Activated gamma-delta T cell treated with Interleukin-2 at 50 U/mL for 16 hours (primary cell): ENCODE measurements around the gene CD164L2.

Experiments used
- DNase-seq: peaks from one replicate; pipeline ENCODE4 v3.0.0-alpha.2; 2020

CD164L2 gene

DNA sequence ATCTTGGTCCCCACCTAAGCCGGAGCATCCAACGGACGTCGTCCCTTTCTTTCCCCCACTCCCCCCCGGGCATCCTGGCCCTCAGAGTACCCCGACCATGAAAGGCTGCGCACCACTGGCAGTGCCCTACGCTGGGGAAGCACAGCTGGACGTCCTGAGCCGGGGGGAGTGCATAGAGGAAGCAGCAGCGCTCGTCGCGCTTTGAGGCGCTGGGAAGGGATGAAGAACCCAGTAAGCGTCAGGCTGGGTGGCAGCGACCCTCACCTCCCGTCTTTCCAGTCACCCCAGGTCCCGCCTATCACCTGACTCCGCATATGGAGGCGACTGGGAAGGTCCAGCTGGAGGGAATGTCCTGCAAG is 22.1 kb downstream of the CD164L2 start:
- no peak for DNase-seq

DNA sequence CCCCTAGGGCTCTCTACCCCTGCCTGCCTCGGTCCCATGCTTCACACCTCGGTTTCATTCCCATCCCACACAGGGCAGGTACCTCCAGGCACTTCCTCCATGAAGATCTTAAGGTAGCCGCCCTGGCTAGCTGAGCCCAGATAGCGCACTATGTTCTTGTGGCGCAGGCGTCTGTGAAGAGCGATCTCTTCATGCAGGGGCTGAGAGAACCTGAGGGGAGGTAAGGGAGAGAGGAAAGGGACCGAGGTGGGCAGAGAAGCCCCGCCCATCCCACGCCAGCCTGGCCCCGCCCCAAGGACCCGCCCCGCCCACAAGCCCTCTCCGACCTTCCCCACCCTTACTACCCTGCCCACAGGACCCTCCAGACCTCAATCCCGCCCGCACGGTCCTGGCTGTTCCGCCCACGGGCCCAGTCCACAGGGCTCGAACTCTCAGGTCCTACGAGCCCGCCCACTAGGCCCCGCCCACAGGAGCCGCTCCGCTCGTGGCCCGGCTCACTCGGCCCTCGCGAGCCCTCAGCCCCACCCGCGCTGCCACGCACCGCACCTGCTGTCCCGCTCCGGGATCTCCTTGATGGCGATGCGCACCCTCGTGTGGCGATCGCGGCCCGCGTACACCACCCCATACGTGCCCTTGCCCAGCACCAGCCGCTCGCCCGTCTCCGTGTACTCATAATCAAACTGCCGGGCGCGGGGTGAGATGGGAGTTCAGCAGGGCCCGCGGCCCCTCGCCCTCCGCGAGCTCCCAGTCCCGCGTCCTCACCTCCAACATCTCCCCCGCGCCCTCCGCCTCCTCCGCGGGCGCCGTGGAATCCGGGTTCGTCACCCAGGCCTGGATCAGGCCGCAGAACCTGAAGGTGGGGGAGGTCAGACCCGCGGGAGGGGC is 22.7 kb downstream of the CD164L2 start:
- no peak for DNase-seq

DNA sequence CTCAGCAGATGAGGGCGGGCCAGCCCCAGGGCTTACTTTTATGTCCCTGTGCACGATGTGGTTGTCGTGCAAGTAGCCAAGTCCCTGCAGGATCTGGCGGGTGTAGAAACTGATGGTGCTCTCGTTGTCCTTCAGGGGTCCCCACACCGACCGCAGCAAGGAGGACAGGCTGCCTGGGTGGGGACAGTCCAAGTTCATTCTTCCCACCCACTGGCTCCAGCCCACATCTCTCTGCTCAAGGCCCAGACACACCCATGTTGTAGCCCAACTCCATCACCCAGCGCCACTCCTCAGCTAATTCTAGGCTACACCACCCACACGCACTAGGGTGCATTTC is 23.3 kb downstream of the CD164L2 start:
- no peak for DNase-seq

DNA sequence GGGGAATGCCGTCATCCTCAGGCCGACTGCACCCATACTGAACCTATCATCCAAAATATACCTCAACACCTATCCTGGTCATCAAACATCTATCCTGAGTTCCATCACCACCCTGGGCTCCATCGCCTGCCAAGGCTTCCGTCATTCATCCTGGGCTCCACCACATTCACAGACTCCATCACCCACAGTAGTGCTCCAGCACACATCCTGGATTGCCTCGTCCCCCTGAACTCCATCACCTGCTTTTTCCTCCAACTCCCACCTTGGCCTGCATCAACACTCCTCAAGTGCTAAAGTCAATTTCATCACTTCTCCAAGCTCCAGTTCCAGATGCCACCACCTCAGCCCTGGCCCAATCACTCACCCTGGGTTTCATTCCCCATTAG is 24.2 kb downstream of the CD164L2 start:
- DNase-seq = no peak

DNA sequence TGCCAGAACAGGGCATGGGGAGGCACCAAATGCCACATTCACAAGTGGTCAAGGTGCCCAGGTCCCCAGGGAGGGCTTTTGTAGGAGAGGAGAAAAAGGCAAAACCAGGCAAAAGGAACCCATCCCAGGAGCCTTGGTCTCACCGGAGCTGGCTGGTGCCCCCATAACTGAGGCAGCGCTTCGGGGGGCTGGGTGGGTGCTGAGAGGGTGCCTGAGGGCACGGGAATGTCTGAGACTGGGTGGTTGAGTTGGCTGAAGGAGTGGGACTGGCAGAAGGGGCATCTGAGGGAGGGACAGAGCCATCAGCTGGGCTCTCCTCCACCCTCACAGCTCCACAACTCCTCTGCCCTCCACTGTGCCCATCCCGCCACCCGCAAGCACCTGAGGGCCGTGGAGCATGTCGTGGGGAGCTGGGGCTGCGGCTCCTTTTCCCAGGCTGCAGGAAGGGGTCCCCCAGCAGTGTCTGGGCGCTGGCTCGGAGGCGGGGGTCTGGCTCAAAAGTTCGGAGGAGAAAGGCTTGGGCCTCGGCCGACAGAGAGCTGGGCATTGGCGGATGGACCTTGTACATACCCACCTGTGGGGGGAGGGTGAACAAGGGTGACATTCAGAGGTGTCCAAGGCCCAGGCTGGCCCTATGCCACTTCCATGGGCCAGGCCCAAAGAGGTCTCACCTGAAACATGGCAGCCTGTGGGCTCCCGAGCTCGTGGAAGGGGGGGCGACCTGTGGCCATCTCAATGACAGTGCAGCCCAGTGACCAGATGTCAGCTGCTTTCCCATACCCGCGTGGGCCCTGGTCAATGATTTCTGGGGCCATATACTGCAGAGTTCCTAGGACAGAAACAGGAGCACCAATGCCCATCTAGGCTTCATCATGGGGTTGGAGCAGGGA is 24.9 kb downstream of the CD164L2 start:
- no peak for DNase-seq

DNA sequence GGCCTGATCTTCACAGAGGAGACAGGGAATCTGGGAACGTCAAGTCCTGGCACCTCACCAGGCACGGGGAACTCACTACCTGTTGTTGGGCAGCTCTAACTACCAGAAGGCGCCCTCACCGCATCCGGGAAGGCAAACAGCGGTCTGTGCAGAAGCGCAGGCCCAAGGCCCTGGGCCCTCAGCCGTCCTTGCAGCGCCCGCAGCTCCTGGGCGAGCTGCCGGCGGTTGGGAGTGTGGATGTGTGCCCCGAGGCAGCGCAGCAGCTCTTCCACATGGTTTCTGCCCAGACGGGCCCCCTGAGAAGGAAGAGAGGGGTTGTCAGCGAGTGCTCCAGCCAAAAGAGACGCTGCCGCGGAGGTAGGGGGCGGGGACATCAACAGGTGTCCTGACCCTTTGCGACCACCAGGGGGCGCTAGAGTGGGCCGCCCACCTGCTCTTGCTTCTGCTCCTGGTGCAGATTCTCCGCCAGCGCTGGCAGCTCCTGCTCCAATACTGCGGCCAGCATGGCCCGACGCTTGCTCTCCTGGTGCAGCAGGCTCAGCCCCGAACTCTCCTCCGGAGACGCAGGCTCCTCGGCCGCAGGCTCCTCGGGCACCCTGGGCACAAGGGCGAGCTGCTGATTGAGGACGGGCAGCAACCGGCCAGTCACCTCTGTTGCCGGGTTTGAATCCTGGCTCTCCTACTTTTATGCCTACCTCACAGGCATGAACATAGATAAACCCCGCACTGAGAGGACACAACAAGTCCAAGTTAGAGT is 25.7 kb downstream of the CD164L2 start:
- peak; percentile 80 for DNase-seq

DNA sequence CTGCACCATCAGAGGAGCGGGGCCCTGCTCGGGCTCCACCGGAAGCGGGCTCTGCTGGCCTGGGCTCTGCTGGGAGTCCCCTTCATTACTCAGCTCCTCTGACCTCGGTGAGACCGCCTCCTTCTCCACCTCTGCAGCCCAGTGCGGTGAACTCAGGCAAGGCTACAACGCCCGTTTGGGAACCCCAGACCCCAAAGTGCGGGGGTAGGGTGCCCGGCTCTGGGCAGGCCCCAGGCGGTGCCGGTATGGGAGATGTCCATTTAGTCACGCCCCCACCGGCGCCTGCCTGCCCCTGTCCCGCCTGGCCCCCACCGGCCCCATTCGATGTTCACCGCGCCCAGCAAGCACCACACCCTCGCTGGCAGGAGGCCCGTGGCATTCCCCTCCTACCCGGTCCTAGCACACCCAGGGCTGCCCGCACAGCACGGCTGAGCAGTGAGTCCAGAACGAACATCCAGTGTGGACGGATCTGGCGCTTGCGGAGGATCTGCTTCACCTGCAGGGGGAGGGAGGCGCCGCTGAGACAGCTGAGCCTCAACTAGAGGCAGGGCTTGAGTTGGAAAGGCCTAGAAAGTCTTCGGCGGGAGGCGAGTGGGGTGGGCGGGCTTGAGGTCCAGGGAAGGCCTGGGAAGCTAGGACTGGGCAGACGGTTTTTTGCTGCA is 26.4 kb downstream of the CD164L2 start:
- no peak for DNase-seq

DNA sequence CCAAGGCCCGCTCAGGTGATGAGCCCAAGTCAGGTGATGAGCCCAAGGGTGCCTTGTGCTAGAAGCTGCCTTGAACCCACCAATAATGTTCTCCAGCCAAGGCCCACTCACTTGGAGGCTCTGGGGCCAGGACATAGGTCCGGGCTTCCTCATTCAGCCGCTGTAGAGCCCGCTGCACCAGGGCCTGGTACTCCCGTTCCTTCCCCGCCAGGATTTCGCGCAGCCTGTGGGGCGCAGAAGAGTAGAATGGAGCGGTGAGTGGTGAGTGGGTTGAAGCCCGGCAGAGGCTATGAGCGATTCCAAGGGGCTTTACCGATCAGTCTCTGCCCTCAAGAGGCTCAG is 26.9 kb downstream of the CD164L2 start:
- DNase-seq = no peak

DNA sequence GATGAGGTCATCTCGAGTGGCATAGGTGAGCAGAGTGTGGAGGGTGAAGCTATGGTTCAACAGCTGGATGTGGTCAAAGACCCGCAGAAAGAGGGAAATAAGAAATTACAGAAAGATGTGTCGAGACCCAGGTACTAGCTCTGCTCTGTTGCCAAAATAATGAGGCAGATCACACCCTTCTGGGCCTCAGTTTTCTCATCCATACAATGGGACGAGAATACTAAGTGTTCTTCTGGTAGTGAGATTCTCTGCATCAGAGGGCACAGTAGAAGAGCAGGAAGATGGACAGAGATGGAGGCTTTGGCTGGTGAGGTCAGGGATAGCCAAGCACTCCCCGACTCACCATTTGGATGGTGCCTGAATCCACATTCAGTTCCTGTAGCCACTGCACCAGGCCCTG is 27.4 kb downstream of the CD164L2 start:
- no peak for DNase-seq

DNA sequence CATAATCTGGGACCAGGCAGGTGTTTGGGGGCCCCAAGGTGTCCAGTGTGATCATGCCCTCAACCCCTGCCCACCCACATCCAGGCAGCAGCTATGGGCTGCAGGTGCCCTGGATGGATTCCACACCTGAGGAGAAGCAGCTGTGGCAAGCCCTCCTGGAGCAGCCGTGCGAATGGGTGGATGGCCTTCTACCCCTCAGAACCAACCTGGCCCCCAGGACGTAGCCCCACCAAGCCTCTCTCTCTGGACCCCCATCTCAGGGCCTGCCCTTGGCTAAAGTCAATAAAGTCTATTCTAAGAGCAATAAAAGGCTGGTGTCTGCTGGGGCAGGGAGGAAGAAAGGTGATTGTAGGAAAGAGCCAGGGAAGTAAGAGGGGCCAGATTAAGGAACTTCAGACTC is 29.5 kb downstream of the CD164L2 start:
- DNase-seq = no peak

DNA sequence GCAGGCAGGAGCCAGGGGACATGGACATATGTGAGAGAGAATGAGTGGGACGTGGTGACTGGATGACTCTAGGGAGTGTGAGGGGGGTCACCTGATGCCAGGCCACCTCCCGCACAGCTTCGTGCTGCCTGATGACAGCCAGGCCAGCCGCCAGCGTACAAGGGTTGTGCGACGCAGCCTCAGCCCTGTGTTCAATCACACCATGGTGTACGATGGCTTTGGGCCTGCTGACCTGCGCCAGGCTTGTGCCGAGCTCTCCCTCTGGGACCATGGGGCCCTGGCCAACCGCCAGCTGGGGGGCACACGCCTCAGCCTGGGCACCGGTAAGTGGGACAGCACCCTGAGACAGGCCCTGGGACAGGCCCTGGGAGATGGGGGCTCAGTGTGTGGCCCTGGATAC is 30.0 kb downstream of the CD164L2 start:
- no peak for DNase-seq

DNA sequence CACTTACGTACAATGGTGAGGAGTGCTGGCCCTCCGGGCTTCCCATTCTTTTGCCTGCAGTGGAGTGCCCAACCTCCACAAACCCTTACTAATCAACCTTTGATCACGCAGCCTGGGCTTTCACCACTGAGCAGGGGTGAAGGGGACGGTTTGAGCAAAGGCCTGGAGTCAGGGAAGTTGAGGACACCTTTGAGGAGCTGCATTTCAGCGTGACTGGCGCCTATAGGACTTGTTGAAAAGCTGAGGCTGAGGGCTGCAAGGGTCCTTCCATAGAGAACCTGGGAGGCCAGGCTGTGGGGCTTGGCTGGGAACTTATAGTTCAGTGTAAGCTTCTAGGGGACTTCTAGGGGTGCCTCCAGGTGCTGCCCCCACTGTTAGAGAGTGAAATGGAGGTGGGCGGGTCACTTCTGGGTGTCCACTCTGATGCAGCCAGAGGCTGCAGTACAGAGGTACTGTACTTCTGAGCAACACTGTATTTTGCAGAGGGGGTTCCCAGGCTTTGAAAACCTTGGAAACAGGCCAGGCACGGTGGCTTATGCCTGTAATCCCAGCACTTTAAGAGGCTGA is 31.5 kb downstream of the CD164L2 start:
- DNase-seq = no peak

DNA sequence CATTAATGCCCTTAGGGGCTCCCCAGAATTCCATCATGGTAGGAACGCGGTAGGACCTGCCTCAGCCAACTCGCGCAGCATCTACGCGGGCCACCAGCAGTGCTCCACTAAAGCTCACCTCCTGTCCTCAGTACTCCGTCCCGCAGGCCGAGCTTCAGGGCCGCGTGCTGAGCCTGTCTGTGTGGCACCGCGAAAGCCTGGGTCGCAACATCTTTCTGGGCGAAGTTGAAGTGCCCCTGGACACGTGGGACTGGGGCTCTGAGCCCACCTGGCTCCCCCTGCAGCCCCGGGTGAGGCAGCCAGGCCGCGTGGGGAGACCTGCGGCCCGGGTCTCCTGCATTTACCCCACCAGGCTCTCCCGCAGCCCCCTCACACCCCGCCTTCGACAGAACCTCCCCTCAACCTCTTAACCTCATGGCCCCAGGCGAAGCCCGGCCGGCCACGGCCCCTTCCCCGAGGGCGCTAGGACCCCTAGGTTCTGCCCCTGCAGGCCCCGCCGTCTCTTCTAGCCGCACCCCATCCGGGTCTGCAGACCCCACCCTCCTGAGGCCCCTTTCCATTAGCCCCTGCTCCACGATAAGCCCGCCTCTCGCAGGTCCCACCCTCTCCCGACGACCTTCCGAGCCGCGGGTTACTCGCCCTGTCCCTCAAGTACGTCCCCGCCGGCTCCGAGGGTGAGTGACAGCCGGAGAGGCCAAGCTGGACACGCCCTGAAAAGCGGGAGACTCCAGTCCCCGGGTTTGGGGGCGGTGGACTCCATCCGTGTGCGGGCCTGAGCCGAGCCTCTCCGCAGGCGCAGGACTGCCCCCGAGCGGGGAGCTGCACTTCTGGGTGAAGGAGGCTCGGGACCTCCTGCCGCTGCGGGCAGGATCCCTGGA is 32.2 kb downstream of the CD164L2 start:
- DNase-seq = no peak

DNA sequence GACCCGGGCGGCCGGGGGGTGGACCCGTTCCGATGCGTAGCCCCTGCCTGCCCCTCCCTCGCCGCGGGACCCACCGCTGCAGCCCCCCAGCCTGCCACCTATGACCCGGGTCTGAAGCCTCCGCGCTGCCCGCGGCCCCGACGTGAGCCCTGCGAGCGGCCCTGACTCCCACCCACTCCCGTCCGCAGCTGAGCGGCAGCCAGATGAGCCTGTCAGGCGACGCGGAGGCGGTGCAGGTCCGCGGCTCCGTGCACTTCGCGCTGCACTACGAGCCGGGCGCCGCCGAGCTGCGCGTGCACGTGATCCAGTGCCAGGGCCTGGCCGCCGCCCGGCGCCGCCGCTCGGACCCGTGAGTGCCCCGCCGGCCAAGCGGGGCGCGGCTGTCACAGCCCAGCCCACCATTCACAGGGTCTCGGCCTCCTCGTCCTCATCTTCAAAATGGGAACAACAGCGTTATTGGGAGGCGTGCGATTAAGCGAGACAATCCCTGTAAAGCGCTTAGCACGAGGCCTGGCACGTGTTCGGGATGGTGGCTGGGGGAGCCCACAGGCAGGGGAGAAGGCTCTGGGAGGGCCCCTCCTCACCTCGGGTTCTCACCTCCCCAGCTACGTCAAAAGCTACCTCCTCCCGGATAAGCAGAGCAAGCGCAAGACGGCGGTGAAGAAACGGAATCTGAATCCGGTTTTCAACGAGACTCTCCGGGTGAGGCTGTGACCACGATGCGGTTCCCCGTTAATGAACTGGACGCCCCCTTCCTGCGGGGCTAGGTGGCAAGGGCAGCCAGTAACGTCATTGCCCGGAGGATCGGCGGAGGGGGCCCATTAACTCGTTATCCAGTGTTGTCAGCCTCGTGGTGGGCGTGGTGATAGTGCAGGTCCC is 33.1 kb downstream of the CD164L2 start:
- no peak for DNase-seq

DNA sequence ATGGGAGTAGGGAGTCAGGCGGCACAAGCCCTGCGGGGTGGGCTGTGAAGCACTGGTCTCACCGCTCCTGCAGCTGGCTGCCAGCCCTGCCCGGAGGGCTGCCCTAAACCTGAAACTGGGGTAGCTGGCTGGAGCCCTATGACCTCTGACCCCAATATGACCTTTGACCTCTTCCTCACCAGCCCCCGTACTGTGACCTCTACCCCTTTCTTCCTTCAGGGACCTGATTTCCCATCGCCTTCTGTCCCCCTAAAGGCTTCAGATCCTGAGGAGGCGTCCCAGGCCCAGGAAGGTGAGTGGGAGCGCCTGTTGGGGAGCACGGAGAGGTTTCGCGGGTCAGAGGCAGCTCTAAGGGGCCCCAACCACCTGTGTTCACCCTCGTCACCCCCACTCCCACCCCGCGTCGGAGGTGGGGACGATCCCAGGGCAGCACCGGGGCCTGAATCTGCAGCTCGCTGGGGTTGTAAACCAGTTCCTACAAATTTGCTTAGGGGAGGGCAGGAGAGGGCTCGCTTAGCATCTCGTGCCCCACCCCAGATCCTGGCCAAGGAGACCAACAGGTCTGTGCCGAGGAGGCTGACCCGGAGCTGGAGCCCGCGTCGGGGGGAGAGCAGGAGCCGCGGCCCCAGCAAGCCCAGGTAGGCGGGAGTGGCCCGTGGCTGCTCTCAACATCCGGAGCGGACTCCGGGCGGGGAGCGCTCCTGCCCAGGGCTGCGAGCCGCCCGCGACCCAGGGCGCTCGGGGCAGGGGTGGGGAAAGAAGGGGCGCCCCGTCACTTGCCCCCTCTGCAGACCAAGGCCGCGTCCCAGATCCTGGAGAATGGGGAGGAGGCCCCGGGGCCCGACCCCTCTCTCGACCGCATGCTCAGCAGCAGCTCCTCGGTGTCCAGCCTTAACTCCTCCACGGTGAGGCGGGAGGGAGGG is 34.0 kb downstream of the CD164L2 start:
- DNase-seq = peak; percentile 45

DNA sequence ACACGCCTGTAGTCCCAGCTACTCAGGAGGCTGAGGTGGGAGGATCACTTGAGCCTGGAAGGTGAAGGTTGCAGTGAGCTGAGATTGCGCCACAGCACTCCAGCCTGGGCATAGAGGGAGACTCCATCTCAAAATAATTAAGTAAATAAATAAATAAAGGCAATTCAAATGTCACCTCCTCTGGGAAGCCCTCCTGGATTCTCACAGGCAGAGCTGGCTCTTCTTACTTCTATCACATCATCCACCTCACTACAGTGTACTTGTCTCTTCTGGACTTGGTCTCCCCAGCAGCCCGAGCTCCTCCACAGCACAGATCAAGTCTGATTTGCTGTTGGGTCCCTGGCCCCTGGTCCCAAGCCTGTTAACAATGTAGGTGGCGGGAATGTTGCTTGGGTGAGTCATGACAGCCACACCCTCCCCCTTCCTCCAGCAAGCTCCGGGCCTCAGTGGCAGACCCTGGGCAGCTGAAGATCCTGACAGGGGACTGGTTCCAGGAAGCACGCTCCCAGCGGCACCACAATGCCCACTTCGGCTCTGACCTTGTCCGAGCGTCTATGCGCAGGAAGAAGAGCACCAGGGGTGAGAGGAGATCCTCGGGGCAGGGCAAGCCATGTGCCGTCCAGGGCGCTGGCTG is 36.0 kb downstream of the CD164L2 start:
- no peak for DNase-seq

DNA sequence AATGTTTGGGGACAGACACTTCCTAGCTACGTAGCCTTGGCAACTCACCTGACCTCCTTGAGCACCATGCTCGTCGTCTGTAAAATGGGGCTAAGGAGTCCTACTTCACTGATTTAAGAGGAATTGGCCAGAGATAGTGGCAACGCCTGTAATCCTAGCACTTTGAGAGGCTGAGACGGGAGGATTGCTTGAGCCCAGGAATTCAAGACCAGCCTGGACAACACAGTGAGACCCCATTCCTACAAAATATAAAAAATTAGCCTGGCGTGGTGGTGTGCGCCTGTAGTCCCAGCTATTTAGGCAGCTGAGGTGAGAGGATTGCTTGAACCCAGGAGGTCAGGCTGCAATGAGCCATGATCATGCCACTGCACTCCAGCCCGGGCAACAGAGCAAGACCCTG is 36.8 kb downstream of the CD164L2 start:
- no peak for DNase-seq

DNA sequence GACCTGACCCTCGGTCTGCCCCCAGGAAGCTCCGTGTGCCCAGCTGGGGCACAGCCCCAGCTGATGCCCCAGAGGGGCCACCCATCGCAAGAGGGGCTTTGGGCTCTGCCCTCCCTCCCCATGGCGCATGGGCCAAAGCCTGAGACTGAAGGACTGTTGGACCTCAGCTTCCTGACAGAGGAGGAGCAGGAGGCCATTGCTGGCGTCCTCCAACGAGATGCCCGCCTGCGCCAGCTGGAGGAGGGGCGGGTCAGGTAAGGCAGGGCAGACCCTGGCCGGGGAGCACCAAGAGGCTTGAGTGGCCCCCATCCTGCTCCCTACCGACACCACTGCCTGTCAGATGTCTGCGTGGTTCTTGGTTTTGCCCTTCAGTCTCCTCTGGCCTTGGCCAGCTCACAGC is 37.9 kb downstream of the CD164L2 start:
- DNase-seq = no peak

DNA sequence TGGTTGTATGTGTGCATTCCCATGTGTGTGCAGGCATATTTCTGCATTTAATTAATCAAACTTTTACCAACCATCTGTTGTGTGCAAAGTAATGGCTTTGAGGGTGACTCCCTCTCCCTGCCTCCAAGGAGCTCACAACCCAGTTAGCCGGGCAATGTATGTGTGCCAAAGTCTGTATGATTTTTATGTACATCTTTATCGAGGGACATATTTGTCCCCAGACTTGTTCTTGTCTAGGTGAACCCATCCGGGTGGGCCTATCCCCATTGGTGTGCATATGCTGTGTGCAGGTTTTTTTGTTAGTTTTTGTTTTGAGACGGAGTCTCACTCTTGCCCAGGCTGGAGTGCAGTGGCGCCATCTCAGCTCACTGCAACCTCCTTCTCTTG is 39.5 kb downstream of the CD164L2 start:
- DNase-seq = no peak
